DND-41 (cell line): Measurements from ENCODE around the gene OR4B1.

Experiments used
- CTCF ChIP-seq: IDR thresholded peaks from 2 replicates; pipeline ENCODE4 v1.5.1; 2012; ENCODE audit warnings: borderline replicate concordance, low read length, moderate library complexity, mild to moderate bottlenecking; ENCODE audit not compliant: poor library complexity, severe bottlenecking; ENCODE audit errors: extremely low read depth
- EZH2 ChIP-seq: IDR thresholded peaks from 3 replicates; pipeline ENCODE4 v1.6.1; 2012; ENCODE audit warnings: borderline replicate concordance, low read depth, mild to moderate bottlenecking, moderate library complexity, low read length, inconsistent platforms; ENCODE audit not compliant: severe bottlenecking

DNA sequence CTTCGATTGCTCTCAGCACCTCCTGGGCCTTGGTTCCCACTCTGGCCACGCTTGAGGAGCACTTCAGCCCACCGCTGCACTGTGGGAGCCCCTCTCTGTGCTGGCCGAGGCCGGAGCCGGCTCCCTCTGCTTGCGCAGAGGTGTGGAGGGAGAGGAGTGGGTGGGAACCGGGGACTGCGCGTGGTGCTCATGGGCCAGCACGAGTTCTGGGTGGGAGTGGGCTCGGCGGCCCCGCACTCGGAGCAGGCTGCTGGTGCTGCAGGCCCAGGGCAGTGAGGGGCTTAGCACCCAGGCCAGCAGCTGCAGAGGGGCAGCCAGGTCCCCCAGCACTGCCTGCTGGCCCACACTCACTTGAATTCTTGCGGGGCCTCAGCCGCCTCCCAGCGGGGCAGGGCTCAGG lies 12.2 kb downstream of the OR4B1 start:
- TF ChIP-seq CTCF (no peak), EZH2 (no peak)
